PC-3 (cell line): ENCODE measurements around the gene GNAI1. TPM values are rescaled to one million over a fixed set of nuclear protein-coding genes. Genes with fewer than 3 reads are reported as not detected.

Experiments used
- ATAC-seq: fragments of 200-7000 bp; cut with Tn5 transposase; 2 replicates; pipeline ENCODE4 v1.9.1; 2020; ENCODE audit warnings: mild to moderate bottlenecking, moderate library complexity
- BruUV-seq: library from RNA; stranded (reverse); fragments of 400-500 nt; replicated peaks from 2 replicates; lab custom pipeline; 2021; lab: Mats Ljungman, UMichigan
- CTCF ChIA-PET: fragments of 300-600 bp; sonication (Branson Sonifier 250); formaldehyde crosslinking; loops from one replicate; lab custom pipeline; 2022; ENCODE audit warnings: antibody characterized with exemption; lab: Charles Lee
- POLR2A ChIA-PET: fragments of 300-600 bp; sonication (Branson Sonifier 250); formaldehyde crosslinking; loops from one replicate; lab custom pipeline; 2022; ENCODE audit warnings: antibody characterized with exemption; ENCODE audit not compliant: unreplicated experiment; lab: Charles Lee
- DNase-seq: peaks from one replicate; pipeline ENCODE4 v3.0.0-alpha.2; 2015
- H2AFZ ChIP-seq: fragments of 300-600 bp; sonication (generic); 2 replicates; pipeline ENCODE4 v1.6.0; 2016; ENCODE audit warnings: antibody characterized with exemption, low read length
- H3F3A ChIP-seq: fragments of 300-600 bp; sonication (generic); one replicate; pipeline ENCODE4 v1.6.0; 2017; ENCODE audit warnings: antibody characterized with exemption, low read length, control low read depth, mild to moderate bottlenecking; ENCODE audit not compliant: unreplicated experiment
- H3K27ac ChIP-seq: fragments of 300-600 bp; sonication (generic); 2 replicates; pipeline ENCODE4 v1.5.1; 2016; ENCODE audit warnings: mild to moderate bottlenecking, low read length
- H3K27me3 ChIP-seq: fragments of 300-600 bp; sonication (generic); 2 replicates; pipeline ENCODE4 v1.6.1; 2016; ENCODE audit warnings: low read length, mixed read lengths
- H3K36me3 ChIP-seq: fragments of 300-600 bp; sonication (generic); 2 replicates; pipeline ENCODE4 v1.6.1; 2016; ENCODE audit warnings: low read depth, mixed run types, low read length, mixed read lengths
- H3K4me1 ChIP-seq: fragments of 300-600 bp; sonication (generic); 2 replicates; pipeline ENCODE4 v1.5.1; 2016; ENCODE audit warnings: low read length; ENCODE audit not compliant: insufficient read depth
- H3K4me2 ChIP-seq: fragments of 300-600 bp; sonication (generic); 2 replicates; pipeline ENCODE4 v1.6.0; 2016; ENCODE audit warnings: low read length
- H3K4me3 ChIP-seq: fragments of 300-600 bp; sonication (generic); 2 replicates; pipeline ENCODE4 v1.5.1; 2016; ENCODE audit warnings: mild to moderate bottlenecking, low read length, mixed read lengths
- H3K79me2 ChIP-seq: fragments of 300-600 bp; sonication (generic); 2 replicates; pipeline ENCODE4 v1.6.1; 2017; ENCODE audit warnings: low read length, mixed read lengths
- H3K9ac ChIP-seq: fragments of 300-600 bp; sonication (generic); 2 replicates; pipeline ENCODE4 v1.6.0; 2016; ENCODE audit warnings: mild to moderate bottlenecking, low read length
- H3K9me2 ChIP-seq: fragments of 300-600 bp; sonication (generic); replicated peaks from 2 replicates; pipeline ENCODE4 v1.6.1; 2016; ENCODE audit warnings: mixed run types, low read length, mixed read lengths
- H3K9me3 ChIP-seq: fragments of 300-600 bp; sonication (generic); 2 replicates; pipeline ENCODE4 v1.6.1; 2016; ENCODE audit warnings: low read length, mixed read lengths
- H4K20me1 ChIP-seq: fragments of 300-600 bp; sonication (generic); 2 replicates; pipeline ENCODE4 v1.6.1; 2016; ENCODE audit warnings: low read length, mixed read lengths
- EZH2 ChIP-seq: fragments of 300-600 bp; sonication (generic); IDR thresholded peaks from one replicate; pipeline ENCODE4 v1.6.1; 2017; ENCODE audit warnings: antibody characterized with exemption, mild to moderate bottlenecking, low read length; ENCODE audit not compliant: unreplicated experiment
- EZH2phosphoT487 ChIP-seq: fragments of 300-600 bp; sonication (generic); IDR thresholded peaks from 2 replicates; pipeline ENCODE4 v1.6.1; 2018; ENCODE audit warnings: mild to moderate bottlenecking, antibody characterized with exemption, low read length, borderline replicate concordance
- intact Hi-C: fragments of 100-400 bp; cut with micrococcal nuclease; formaldehyde crosslinking; loops from 2 replicates; pipeline ENCODE4 v1.9.0; 2023
- total RNA-seq: library from RNA; depleted of rRNA; stranded (reverse); fragments of >200 nt; gene quantifications from 2 replicates; pipeline ENCODE4 v1.2.3, GENCODE V29; 2014
- TF ChIP-seq, protein P1 (sequence below): fragments of 300-600 bp; sonication (generic); conservative IDR thresholded peaks from 2 replicates; pipeline ENCODE4 v1.5.1; 2017; ENCODE audit warnings: antibody characterized with exemption, low read depth, mild to moderate bottlenecking, low read length

The GNAI1 gene
- total RNA-seq, 1 experiment from 2014 or later, result 16.9 TPM

DNA sequence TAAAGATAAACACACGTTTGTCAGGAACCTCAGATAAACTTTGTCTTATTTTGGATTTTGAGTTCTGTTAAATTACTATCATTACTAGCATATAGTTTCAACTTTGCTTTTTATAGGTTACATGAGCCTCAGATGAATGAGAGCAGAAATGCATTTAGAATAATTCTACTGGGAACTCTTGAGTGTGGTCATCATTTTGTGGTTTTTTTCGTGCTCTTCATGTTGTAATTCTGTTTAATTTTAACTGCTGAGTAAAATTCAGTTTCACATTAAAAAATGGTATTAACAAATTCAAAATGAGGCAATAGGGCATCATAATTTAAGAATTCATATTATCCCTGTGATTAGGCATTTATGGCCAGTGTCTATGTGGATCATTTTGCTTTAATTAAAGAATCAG lies 72.9 kb downstream of the GNAI1 start:
- ChIA-PET POLR2A (no interaction called here), CTCF (no interaction called here)
- Histone ChIP-seq H3K27me3 (no peaks in the 10 kb centered on the region), H3K4me1 (no peaks in the 10 kb centered on the region), H3F3A (no peaks in the 10 kb centered on the region), H3K9me3 (no peaks in the 10 kb centered on the region), H3K4me3 (no peak overlapping the region), H3K9me2 (no peaks in the 10 kb centered on the region), H3K79me2 (no peaks in the 10 kb centered on the region), H4K20me1 (no peaks in the 10 kb centered on the region), H3K27ac (no peak overlapping the region), H3K4me2 (no peak overlapping the region), H3K36me3 (no peaks in the 10 kb centered on the region), H3K9ac (no peak overlapping the region), H2AFZ (no peak overlapping the region)
- TF ChIP-seq EZH2, result no peak
- no peak for TF ChIP-seq EZH2phosphoT487
- TF ChIP-seq, protein P1, sequence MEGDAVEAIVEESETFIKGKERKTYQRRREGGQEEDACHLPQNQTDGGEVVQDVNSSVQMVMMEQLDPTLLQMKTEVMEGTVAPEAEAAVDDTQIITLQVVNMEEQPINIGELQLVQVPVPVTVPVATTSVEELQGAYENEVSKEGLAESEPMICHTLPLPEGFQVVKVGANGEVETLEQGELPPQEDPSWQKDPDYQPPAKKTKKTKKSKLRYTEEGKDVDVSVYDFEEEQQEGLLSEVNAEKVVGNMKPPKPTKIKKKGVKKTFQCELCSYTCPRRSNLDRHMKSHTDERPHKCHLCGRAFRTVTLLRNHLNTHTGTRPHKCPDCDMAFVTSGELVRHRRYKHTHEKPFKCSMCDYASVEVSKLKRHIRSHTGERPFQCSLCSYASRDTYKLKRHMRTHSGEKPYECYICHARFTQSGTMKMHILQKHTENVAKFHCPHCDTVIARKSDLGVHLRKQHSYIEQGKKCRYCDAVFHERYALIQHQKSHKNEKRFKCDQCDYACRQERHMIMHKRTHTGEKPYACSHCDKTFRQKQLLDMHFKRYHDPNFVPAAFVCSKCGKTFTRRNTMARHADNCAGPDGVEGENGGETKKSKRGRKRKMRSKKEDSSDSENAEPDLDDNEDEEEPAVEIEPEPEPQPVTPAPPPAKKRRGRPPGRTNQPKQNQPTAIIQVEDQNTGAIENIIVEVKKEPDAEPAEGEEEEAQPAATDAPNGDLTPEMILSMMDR, result no peak
- intact Hi-C loops, result no loop called here
- no peak for DNase-seq
- ATAC-seq, result no peak
- no TSS peak for BruUV-seq

DNA sequence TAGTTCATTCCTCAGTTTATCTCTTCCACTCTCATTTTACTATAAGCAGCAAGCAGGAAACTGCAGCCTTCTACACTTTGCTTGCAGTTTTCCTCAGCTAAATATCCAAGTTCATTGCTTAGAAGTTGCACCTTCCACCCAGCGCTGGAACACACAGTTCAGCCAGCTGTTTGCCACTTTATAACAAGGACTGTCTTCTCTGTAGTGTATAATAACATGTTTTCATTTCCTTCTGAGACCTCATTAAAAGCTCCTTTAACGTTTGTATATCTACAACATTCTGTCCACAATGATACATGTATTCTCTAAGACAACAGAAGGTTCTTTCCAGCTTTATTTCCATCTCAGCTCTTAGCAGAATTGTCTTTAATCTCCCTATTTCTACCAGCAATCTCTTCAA lies 74.1 kb downstream of the GNAI1 start:
- intact Hi-C loops, result no loop called here
- BruUV-seq, result no TSS peak

DNA sequence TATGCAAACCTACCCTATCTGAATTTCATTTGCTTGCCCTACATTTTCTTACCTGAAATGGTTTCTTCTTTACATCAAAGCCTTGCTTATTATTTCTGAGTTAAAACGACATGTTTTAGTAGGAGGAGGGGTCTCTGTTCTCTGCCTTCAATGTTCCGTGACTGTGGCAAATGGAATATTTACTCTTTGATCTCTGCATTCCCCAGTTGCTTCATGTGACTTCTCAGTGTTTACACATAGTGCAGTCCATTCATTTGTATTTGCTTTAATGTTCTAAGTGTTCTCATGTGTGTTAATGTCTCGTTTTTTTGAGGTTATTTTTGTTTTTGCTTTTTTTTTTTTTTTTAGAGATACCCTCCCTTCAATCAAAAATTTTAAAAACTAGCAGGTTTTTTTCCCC lies 75.8 kb downstream of the GNAI1 start:
- no peak overlapping the region for H3K27ac ChIP-seq
- no peak overlapping the region for H3K9ac ChIP-seq
- H3F3A ChIP-seq, result no peaks in the 10 kb centered on the region
- H3K36me3 ChIP-seq, result no peaks in the 10 kb centered on the region
- DNase-seq (no peak), ATAC-seq (no peak)
- no peak overlapping the region for H3K4me2 ChIP-seq
- H3K4me3 ChIP-seq, result no peak overlapping the region
- no peaks in the 10 kb centered on the region for H3K27me3 ChIP-seq
- no peak overlapping the region for H2AFZ ChIP-seq
- no TSS peak for BruUV-seq
- H3K9me2 ChIP-seq, result no peaks in the 10 kb centered on the region
- intact Hi-C loops, result no loop called here
- CTCF ChIA-PET, result no interaction called here
- no peak for TF ChIP-seq EZH2
- H3K79me2 ChIP-seq, result no peaks in the 10 kb centered on the region
- no peaks in the 10 kb centered on the region for H4K20me1 ChIP-seq
- POLR2A ChIA-PET, result no interaction called here
- no peaks in the 10 kb centered on the region for H3K4me1 ChIP-seq
- H3K9me3 ChIP-seq, result no peaks in the 10 kb centered on the region

More for the DNA sequence above, 74.1 kb downstream of the GNAI1 start:
- Histone ChIP-seq H3K27me3 (no peaks in the 10 kb centered on the region), H3K79me2 (no peaks in the 10 kb centered on the region), H3K9ac (no peak overlapping the region), H3K9me3 (no peaks in the 10 kb centered on the region), H3K36me3 (no peaks in the 10 kb centered on the region), H3K4me3 (no peak overlapping the region), H3K4me2 (no peak overlapping the region), H3K4me1 (no peaks in the 10 kb centered on the region), H2AFZ (no peak overlapping the region), H3F3A (no peaks in the 10 kb centered on the region), H3K9me2 (no peaks in the 10 kb centered on the region), H4K20me1 (no peaks in the 10 kb centered on the region), H3K27ac (no peak overlapping the region)
- ChIA-PET POLR2A (no interaction called here), CTCF (no interaction called here)
- DNase-seq, result no peak
- ATAC-seq, result no peak
- TF ChIP-seq EZH2, result no peak

DNA sequence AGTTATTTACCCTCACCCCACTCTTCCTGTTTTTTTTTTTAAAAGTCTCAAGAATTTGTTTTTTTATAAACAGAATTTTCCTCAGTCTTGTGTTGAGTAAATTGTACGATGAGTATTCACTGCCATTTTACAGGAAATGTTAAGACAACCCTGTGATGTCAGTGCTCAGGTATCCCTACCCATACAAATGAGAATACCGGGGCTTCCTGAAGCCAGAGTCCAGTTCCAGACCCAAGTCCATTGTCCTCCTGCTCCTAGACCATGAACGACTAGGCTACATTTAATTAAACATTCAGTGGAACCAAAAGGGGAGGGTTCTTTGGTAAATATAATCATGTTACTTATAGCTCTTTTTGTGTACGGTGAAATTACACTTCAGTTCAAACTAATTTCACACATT lies 79.2 kb downstream of the GNAI1 start:
- Histone ChIP-seq H3K79me2 (no peaks in the 10 kb centered on the region), H3K9me3 (no peaks in the 10 kb centered on the region), H3K4me1 (peaks cover 7% of the 10 kb centered on the region), H3K9me2 (no peaks in the 10 kb centered on the region), H4K20me1 (no peaks in the 10 kb centered on the region), H3K27ac (no peak overlapping the region), H3K27me3 (no peaks in the 10 kb centered on the region), H3K4me2 (no peak overlapping the region), H3F3A (no peaks in the 10 kb centered on the region), H2AFZ (no peak overlapping the region), H3K9ac (no peak overlapping the region), H3K4me3 (no peak overlapping the region), H3K36me3 (no peaks in the 10 kb centered on the region; the same call in 1 of the 2 replicates)
- no peak for DNase-seq
- ATAC-seq, result no peak
- ChIA-PET CTCF (no interaction called here), POLR2A (interaction anchor here (0.6 kb wide), 1 partner anchor 11 kb away, joined by 4 read pairs; no protein-coding TSS in a partner anchor)
- intact Hi-C loops, result no loop called here
- BruUV-seq, result no TSS peak
- TF ChIP-seq EZH2phosphoT487 (no peak), EZH2 (no peak)
- TF ChIP-seq, protein P1, result no peak
